ENCODE measurements around the gene RNF112.

The RNF112 gene

GRCh38 chr17:19410875-19411620, at the start of gene RNF112:
Gene RNF112 (plus strand): TSS chr17:19411232. CDS start chr17:19411409, 177 bp downstream.
- DNase-seq (ENCODE audit: low spot score), result no peak

- DNase-seq (ENCODE audit: low spot score), result no peak
Measured at GRCh38 chr17:19361326-19361725, 49.7 kb upstream of the RNF112 start.

- no peak for DNase-seq (ENCODE audit: low spot score)
Measured at GRCh38 chr17:19361944-19362276, 49.1 kb upstream of the RNF112 start.

GRCh38 chr17:19362277-19363113, 48.5 kb upstream of the RNF112 start, which contains the start of gene B9D1:
Gene B9D1 (minus strand): TSS chr17:19362723. CDS start chr17:19362569, 154 bp downstream.
- DNase-seq (ENCODE audit: low spot score), result peak; percentile 96

GRCh38 chr17:19363114-19363438, 48.0 kb upstream of the RNF112 start:
- DNase-seq (ENCODE audit: low spot score), result no peak

GRCh38 chr17:19363460-19364035, 47.5 kb upstream of the RNF112 start:
- DNase-seq (ENCODE audit: low spot score), result no peak

GRCh38 chr17:19364699-19365498, 46.1 kb upstream of the RNF112 start:
- no peak for DNase-seq (ENCODE audit: low spot score)

GRCh38 chr17:19365499-19365817, 45.6 kb upstream of the RNF112 start:
- DNase-seq (ENCODE audit: low spot score), result no peak

GRCh38 chr17:19365833-19366636, 45.0 kb upstream of the RNF112 start:
- DNase-seq (ENCODE audit: low spot score), result no peak

- DNase-seq (ENCODE audit: low spot score), result no peak
Measured at GRCh38 chr17:19366637-19366972, 44.4 kb upstream of the RNF112 start.

- no peak for DNase-seq (ENCODE audit: low spot score)
Measured at GRCh38 chr17:19368229-19368628, 42.8 kb upstream of the RNF112 start.

- DNase-seq (ENCODE audit: low spot score), result no peak
Measured at GRCh38 chr17:19369107-19369778, 41.8 kb upstream of the RNF112 start.

- peak; percentile 62 for DNase-seq (ENCODE audit: low spot score)
Measured at GRCh38 chr17:19369846-19370492, 41.1 kb upstream of the RNF112 start.

GRCh38 chr17:19370493-19370960, 40.5 kb upstream of the RNF112 start:
- DNase-seq (ENCODE audit: low spot score), result peak; percentile 27

GRCh38 chr17:19371259-19372010, 39.6 kb upstream of the RNF112 start:
- peak; percentile 22 for DNase-seq (ENCODE audit: low spot score)

- DNase-seq (ENCODE audit: low spot score), result no peak
Measured at GRCh38 chr17:19372011-19372370, 39.0 kb upstream of the RNF112 start.

GRCh38 chr17:19372439-19372838, 38.6 kb upstream of the RNF112 start:
- DNase-seq (ENCODE audit: low spot score), result no peak

GRCh38 chr17:19372866-19373504, 38.0 kb upstream of the RNF112 start:
- no peak for DNase-seq (ENCODE audit: low spot score)

GRCh38 chr17:19374136-19374535, 36.9 kb upstream of the RNF112 start:
- no peak for DNase-seq (ENCODE audit: low spot score)
